GM12878 (cell line): ENCODE measurements around the gene ZNF83. TPM values are rescaled to one million over a fixed set of nuclear protein-coding genes. Genes with fewer than 3 reads are reported as not detected.

Experiments used
- ATAC-seq: fragments of 200-7000 bp; cut with Tn5 transposase; 3 replicates; pipeline ENCODE4 v1.9.1; 2020; ENCODE audit warnings: mild to moderate bottlenecking, moderate library complexity
- BruUV-seq: library from RNA; stranded (reverse); fragments of 400-500 nt; replicated peaks from 2 replicates; lab custom pipeline; 2021; lab: Mats Ljungman, UMichigan
- CTCF ChIA-PET: fragments of 300-600 bp; sonication (Branson Sonifier 250); formaldehyde crosslinking; extraction: SDS; loops from one replicate; lab custom pipeline; 2021; ENCODE audit warnings: inconsistent platforms; lab: Yijun Ruan, JAX
- POLR2A ChIA-PET: fragments of 350-600 bp; formaldehyde crosslinking; extraction: SDS; loops from one replicate; lab custom pipeline; 2021; ENCODE audit warnings: inconsistent platforms; lab: Charles Lee
- RAD21 ChIA-PET: fragments of 300-600 bp; sonication (Branson Sonifier 250); formaldehyde crosslinking; loops from one replicate; lab custom pipeline; 2023; ENCODE audit warnings: antibody characterized with exemption; ENCODE audit not compliant: unreplicated experiment; lab: Charles Lee
- SMC1A ChIA-PET: fragments of 300-600 bp; sonication (Branson Sonifier 250); formaldehyde crosslinking; loops from one replicate; lab custom pipeline; 2023; ENCODE audit not compliant: unreplicated experiment, uncharacterized antibody; lab: Charles Lee
- DNase-seq: peaks from one replicate; pipeline ENCODE4 v3.0.0-alpha.2; 2011; ENCODE audit warnings: low read depth, low spot score
- FAIRE-seq: peaks from 3 replicates; lab custom pipeline; 2011; peaks lifted over from hg19 to GRCh38; lab: Jason Lieb, UNC
- H2AFZ ChIP-seq: 2 replicates; pipeline ENCODE4 v1.6.0; 2011; ENCODE audit warnings: low read depth, low read length, control low read depth; ENCODE audit not compliant: control insufficient read depth
- H3K27ac ChIP-seq: 2 replicates; pipeline ENCODE4 v1.5.1; 2011; ENCODE audit warnings: control low read depth; ENCODE audit not compliant: control insufficient read depth, insufficient read depth
- H3K27me3 ChIP-seq, 2 experiments: replicated peaks in 1 of 2; 2 replicates each; pipeline versions ENCODE4 v1.6.0 to v1.6.1; 2011; ENCODE audit warnings: low read length in 1 of 2; ENCODE audit not compliant: control insufficient read depth in 2 of 2, insufficient read depth in 2 of 2
- H3K36me3 ChIP-seq, 2 experiments: 2 replicates each; pipeline ENCODE4 v1.5.1; 2011; ENCODE audit warnings: low read length in 1 of 2; ENCODE audit not compliant: control insufficient read depth in 2 of 2, insufficient read depth in 2 of 2
- H3K4me1 ChIP-seq: 2 replicates; pipeline ENCODE4 v1.6.1; 2011; ENCODE audit warnings: mild to moderate bottlenecking, low read length, moderate library complexity, mixed read lengths; ENCODE audit not compliant: control insufficient read depth, insufficient read depth
- H3K4me2 ChIP-seq: 2 replicates; pipeline ENCODE4 v1.6.0; 2011; ENCODE audit warnings: control low read depth; ENCODE audit not compliant: control insufficient read depth, insufficient read depth
- H3K4me3 ChIP-seq: fragments of 200-600 bp; sonication (generic); 2 replicates; pipeline ENCODE4 v1.5.1; 2016
- H3K79me2 ChIP-seq: 2 replicates; pipeline ENCODE4 v1.6.0; 2011; ENCODE audit warnings: low read length; ENCODE audit not compliant: control insufficient read depth, insufficient read depth
- H3K9ac ChIP-seq: 2 replicates; pipeline ENCODE4 v1.8.0; 2011; ENCODE audit warnings: low read length, control low read depth, mixed read lengths; ENCODE audit not compliant: control insufficient read depth, insufficient read depth
- H3K9me3 ChIP-seq: replicated peaks from 3 replicates; pipeline ENCODE4 v1.5.1; 2011; ENCODE audit warnings: mild to moderate bottlenecking, low read length; ENCODE audit not compliant: control insufficient read depth, insufficient read depth
- H4K20me1 ChIP-seq: 2 replicates; pipeline ENCODE4 v1.6.0; 2011; ENCODE audit not compliant: control insufficient read depth, insufficient read depth
- CREM ChIP-seq: IDR thresholded peaks from 2 replicates; pipeline ENCODE4 v1.6.1; 2014; ENCODE audit warnings: antibody characterized with exemption, low read depth
- LARP7 ChIP-seq: fragments of 450-650 bp; IDR thresholded peaks from 2 replicates; pipeline ENCODE4 v1.6.1; 2017; ENCODE audit warnings: mild to moderate bottlenecking
- MEF2A ChIP-seq: IDR thresholded peaks from 2 replicates; pipeline ENCODE4 v1.6.1; 2011; ENCODE audit warnings: low read depth, mild to moderate bottlenecking, low read length, moderate library complexity; ENCODE audit not compliant: insufficient read depth
- MEF2B ChIP-seq: fragments of 450-650 bp; IDR thresholded peaks from 2 replicates; pipeline ENCODE4 v1.6.1; 2018; ENCODE audit warnings: mild to moderate bottlenecking, moderate library complexity; ENCODE audit not compliant: partially characterized antibody, poor library complexity, severe bottlenecking
- USF2 ChIP-seq: IDR thresholded peaks from 2 replicates; pipeline ENCODE4 v1.6.1; 2011; ENCODE audit warnings: low read depth, low read length, improper control_type of control experiment, borderline replicate concordance
- WRNIP1 ChIP-seq: IDR thresholded peaks from 2 replicates; pipeline ENCODE4 v1.6.1; 2011; ENCODE audit warnings: low read depth, low read length, improper control_type of control experiment, borderline replicate concordance
- YY1 ChIP-seq: IDR thresholded peaks from 2 replicates; pipeline ENCODE4 v1.6.1; 2011; ENCODE audit warnings: low read depth, mild to moderate bottlenecking, low read length
- ZNF622 ChIP-seq: fragments of 450-650 bp; IDR thresholded peaks from 2 replicates; pipeline ENCODE4 v1.6.1; 2017; ENCODE audit warnings: mild to moderate bottlenecking, inconsistent platforms
- WGBS: methylation state at CpG from one replicate; pipeline ENCODE4 v1.1.6; 2016; ENCODE audit warnings: low lambda C conversion rate; ENCODE audit not compliant: insufficient replicate concordance, insufficient coverage; ENCODE audit errors: missing lambda C conversion rate; 5-methylcytosine and 5-hydroxymethylcytosine counted together
- in situ Hi-C: fragments of 300-500 bp; cut with MboI; formaldehyde crosslinking; loops from 9 replicates; pipeline ENCODE4 v1.14.3; 2018; ENCODE audit warnings: mixed read lengths
- intact Hi-C: fragments of 100-400 bp; cut with micrococcal nuclease; formaldehyde crosslinking; loops from one replicate; pipeline ENCODE4 v1.14.2; 2022; ENCODE audit not compliant: unreplicated experiment
- polyA plus RNA-seq, 11 experiments: library from polyadenylated mRNA; depleted of rRNA in 4 of 11; unstranded in 6 of 11; stranded (reverse) in 5 of 11; fragments of >200 nt; fragmentation: Nextera tagmentation in 4 of 11; fragmentation: Illumina TruSeq in 1 of 11; extraction: Ambion mirVana in 4 of 11; extraction: Trizol in 1 of 11; gene quantifications; 1 replicate in 1 of 11; 2 replicates in 10 of 11; pipeline versions ENCODE4 v1.2.1 to v1.2.3, GENCODE V29; 2011 to 2016; ENCODE audit warnings: inconsistent platforms in 2 of 11, missing spikeins in 2 of 11, low read depth in 1 of 11
- total RNA-seq, 4 experiments: library from RNA; depleted of rRNA in 3 of 4; stranded (reverse); fragments of >200 nt in 3 of 4; fragmentation: Illumina TruSeq in 1 of 4; extraction: Trizol in 1 of 4; gene quantifications; 2 replicates each; pipeline versions ENCODE4 v1.2.1 to v1.2.3, GENCODE V29; 2013 to 2021
- TF ChIP-seq, protein P1 (sequence below): fragments of 450-650 bp; IDR thresholded peaks from 2 replicates; pipeline ENCODE4 v1.6.1; 2017; ENCODE audit warnings: mild to moderate bottlenecking
- TF ChIP-seq, protein P2 (sequence below): IDR thresholded peaks from 2 replicates; pipeline ENCODE4 v1.6.1; 2012; ENCODE audit warnings: improper control_type of control experiment, low read depth, low read length; ENCODE audit not compliant: insufficient replicate concordance

Gene ZNF83
- total and polyA plus RNA-seq, 10 of the 15 experiments (the other 5 are each of a cell fraction or from before 2014, with no cell fraction given) = 9.9 to 90.1 (median 18.7) TPM

DNA sequence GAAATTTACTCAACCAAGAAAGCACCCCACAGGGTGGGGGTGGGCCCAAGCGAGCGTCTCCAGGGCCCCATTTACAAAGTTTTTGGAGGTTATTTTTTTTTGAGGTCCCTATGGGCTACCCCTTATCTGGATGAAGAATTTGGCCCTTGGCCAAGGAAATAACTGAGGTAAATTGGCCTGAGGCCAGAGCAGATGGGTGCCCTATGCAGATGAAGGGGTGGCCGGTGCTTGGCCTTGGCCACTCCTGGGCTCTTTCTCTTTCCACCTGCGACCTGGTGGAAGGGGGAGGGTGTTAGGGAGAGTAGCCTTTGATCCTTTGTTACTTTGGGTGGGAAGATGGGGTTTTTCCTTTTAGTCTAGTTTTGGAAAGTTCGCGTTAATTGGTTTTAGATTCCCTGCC is 52.6 kb downstream of the ZNF83 start:
- FAIRE-seq = no peak
- BruUV-seq = no TSS peak
- Histone ChIP-seq H3K9ac (no peak overlapping the region), H3K4me3 (no peak overlapping the region), H2AFZ (no peak overlapping the region), H4K20me1 (no peaks in the 10 kb centered on the region), H3K36me3 (peaks cover 6 to 7% of the 10 kb centered on the region in 2 experiments; a peak in 3 of 4 replicates), H3K4me2 (no peak overlapping the region), H3K9me3 (peaks cover 16% of the 10 kb centered on the region), H3K27ac (no peak overlapping the region), H3K79me2 (no peaks in the 10 kb centered on the region), H3K4me1 (no peaks in the 10 kb centered on the region), H3K27me3 (no peaks in the 10 kb centered on the region)
- POLR2A ChIA-PET = no interaction called here
- TF ChIP-seq ZNF622 (no peak), LARP7 (no peak), WRNIP1 (no peak), CREM (no peak), MEF2B (no peak), MEF2A (no peak), USF2 (no peak), YY1 (no peak)
- TF ChIP-seq, protein P1, sequence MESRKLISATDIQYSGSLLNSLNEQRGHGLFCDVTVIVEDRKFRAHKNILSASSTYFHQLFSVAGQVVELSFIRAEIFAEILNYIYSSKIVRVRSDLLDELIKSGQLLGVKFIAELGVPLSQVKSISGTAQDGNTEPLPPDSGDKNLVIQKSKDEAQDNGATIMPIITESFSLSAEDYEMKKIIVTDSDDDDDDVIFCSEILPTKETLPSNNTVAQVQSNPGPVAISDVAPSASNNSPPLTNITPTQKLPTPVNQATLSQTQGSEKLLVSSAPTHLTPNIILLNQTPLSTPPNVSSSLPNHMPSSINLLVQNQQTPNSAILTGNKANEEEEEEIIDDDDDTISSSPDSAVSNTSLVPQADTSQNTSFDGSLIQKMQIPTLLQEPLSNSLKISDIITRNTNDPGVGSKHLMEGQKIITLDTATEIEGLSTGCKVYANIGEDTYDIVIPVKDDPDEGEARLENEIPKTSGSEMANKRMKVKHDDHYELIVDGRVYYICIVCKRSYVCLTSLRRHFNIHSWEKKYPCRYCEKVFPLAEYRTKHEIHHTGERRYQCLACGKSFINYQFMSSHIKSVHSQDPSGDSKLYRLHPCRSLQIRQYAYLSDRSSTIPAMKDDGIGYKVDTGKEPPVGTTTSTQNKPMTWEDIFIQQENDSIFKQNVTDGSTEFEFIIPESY = no peak
- TF ChIP-seq, protein P2, sequence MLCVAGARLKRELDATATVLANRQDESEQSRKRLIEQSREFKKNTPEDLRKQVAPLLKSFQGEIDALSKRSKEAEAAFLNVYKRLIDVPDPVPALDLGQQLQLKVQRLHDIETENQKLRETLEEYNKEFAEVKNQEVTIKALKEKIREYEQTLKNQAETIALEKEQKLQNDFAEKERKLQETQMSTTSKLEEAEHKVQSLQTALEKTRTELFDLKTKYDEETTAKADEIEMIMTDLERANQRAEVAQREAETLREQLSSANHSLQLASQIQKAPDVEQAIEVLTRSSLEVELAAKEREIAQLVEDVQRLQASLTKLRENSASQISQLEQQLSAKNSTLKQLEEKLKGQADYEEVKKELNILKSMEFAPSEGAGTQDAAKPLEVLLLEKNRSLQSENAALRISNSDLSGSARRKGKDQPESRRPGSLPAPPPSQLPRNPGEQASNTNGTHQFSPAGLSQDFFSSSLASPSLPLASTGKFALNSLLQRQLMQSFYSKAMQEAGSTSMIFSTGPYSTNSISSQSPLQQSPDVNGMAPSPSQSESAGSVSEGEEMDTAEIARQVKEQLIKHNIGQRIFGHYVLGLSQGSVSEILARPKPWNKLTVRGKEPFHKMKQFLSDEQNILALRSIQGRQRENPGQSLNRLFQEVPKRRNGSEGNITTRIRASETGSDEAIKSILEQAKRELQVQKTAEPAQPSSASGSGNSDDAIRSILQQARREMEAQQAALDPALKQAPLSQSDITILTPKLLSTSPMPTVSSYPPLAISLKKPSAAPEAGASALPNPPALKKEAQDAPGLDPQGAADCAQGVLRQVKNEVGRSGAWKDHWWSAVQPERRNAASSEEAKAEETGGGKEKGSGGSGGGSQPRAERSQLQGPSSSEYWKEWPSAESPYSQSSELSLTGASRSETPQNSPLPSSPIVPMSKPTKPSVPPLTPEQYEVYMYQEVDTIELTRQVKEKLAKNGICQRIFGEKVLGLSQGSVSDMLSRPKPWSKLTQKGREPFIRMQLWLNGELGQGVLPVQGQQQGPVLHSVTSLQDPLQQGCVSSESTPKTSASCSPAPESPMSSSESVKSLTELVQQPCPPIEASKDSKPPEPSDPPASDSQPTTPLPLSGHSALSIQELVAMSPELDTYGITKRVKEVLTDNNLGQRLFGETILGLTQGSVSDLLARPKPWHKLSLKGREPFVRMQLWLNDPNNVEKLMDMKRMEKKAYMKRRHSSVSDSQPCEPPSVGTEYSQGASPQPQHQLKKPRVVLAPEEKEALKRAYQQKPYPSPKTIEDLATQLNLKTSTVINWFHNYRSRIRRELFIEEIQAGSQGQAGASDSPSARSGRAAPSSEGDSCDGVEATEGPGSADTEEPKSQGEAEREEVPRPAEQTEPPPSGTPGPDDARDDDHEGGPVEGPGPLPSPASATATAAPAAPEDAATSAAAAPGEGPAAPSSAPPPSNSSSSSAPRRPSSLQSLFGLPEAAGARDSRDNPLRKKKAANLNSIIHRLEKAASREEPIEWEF = no peak
- SMC1A ChIA-PET = no interaction called here
- no peak for ATAC-seq
- in situ Hi-C loops (no loop called here), intact Hi-C loops (no loop called here)
- 97% methylated on average over 6 of the region's 6 CpGs for WGBS
- CTCF ChIA-PET = no interaction called here
- DNase-seq = no peak
- RAD21 ChIA-PET = no interaction called here
